ENCODE results near the gene ZIC5. TPM values are rescaled to one million over a fixed set of nuclear protein-coding genes. Genes with fewer than 3 reads are reported as not detected.
A peak's percentile ranks its signal among the peaks of the same experiment; 100 is the strongest.

Gene ZIC5
- total and polyA plus RNA-seq, 2 of the 13 experiments (the other 11 are each of a cell fraction or from before 2014, with no cell fraction given) = 0.02 to 0.07 TPM

DNA sequence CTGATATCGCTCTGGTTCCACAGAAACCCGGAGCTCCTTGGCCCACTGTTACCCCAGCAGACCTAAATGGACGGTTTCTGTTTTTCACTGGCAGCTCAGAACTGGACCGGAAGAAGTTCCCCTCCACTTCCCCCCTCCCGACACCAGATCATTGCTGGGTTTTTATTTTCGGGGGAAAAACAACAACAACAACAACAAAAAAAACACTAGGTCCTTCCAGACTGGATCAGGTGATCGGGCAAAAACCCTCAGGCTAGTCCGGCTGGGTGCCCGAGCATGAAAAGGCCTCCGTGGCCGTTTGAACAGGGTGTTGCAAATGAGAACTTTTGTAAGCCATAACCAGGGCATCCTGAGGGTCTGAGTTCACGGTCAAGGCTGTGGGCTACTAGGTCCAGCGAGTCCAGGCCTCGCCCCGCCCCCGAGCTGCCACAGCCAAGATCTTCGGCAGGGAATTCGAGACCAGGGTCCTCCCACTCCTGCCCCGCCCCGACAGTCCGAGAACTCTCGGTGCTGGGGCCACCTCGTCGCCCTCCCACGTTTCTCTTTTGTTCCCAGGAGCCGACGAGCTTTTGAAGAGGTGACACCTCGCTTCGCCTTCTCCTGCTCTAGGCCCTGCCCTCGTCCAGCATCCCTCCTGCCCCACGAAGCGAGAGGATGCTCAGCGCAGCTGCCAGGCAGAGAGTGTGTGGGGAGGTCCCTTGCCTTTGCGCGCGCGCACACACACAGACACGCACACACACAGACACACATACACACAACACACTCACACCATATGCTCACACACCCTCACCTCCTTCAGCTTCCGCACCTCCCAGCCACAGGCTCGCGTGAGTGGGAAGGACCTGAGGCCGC, 18.8 kb upstream of the ZIC5 start (continued):
- TF ChIP-seq, protein P1, sequence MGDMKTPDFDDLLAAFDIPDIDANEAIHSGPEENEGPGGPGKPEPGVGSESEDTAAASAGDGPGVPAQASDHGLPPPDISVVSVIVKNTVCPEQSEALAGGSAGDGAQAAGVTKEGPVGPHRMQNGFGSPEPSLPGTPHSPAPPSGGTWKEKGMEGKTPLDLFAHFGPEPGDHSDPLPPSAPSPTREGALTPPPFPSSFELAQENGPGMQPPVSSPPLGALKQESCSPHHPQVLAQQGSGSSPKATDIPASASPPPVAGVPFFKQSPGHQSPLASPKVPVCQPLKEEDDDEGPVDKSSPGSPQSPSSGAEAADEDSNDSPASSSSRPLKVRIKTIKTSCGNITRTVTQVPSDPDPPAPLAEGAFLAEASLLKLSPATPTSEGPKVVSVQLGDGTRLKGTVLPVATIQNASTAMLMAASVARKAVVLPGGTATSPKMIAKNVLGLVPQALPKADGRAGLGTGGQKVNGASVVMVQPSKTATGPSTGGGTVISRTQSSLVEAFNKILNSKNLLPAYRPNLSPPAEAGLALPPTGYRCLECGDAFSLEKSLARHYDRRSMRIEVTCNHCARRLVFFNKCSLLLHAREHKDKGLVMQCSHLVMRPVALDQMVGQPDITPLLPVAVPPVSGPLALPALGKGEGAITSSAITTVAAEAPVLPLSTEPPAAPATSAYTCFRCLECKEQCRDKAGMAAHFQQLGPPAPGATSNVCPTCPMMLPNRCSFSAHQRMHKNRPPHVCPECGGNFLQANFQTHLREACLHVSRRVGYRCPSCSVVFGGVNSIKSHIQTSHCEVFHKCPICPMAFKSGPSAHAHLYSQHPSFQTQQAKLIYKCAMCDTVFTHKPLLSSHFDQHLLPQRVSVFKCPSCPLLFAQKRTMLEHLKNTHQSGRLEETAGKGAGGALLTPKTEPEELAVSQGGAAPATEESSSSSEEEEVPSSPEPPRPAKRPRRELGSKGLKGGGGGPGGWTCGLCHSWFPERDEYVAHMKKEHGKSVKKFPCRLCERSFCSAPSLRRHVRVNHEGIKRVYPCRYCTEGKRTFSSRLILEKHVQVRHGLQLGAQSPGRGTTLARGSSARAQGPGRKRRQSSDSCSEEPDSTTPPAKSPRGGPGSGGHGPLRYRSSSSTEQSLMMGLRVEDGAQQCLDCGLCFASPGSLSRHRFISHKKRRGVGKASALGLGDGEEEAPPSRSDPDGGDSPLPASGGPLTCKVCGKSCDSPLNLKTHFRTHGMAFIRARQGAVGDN (CRISPR knock-in tag; IDR thresholded peaks at IDR 0.05) = peak; percentile 27
- TF ChIP-seq SP5 (CRISPR knock-in tag; IDR thresholded peaks at IDR 0.05; ENCODE audit: borderline replicate concordance, low read depth) (peak; percentile 45; the same call in 1 of the 2 replicates), FOXO1 (CRISPR knock-in tag; IDR thresholded peaks at IDR 0.05) (0 out of 2 replicates have a peak, but pooled peaks have one; percentile 12), RARA (CRISPR knock-in tag; IDR thresholded peaks at IDR 0.05) (peak; percentile 66), HNF4A (CRISPR knock-in tag; IDR thresholded peaks at IDR 0.05) (peak; percentile 52), HNRNPLL (IDR thresholded peaks at IDR 0.05; ENCODE audit: low read depth, low read length, poor library complexity, severe bottlenecking) (peak; percentile 18), SKI (IDR thresholded peaks at IDR 0.05; ENCODE audit: partially characterized antibody) (peak; percentile 32)
- TF ChIP-seq, protein P2, sequence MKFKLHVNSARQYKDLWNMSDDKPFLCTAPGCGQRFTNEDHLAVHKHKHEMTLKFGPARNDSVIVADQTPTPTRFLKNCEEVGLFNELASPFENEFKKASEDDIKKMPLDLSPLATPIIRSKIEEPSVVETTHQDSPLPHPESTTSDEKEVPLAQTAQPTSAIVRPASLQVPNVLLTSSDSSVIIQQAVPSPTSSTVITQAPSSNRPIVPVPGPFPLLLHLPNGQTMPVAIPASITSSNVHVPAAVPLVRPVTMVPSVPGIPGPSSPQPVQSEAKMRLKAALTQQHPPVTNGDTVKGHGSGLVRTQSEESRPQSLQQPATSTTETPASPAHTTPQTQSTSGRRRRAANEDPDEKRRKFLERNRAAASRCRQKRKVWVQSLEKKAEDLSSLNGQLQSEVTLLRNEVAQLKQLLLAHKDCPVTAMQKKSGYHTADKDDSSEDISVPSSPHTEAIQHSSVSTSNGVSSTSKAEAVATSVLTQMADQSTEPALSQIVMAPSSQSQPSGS (CRISPR knock-in tag; IDR thresholded peaks at IDR 0.05) = no peak
